Neural cell (in vitro differentiated cells): ENCODE data around the gene TTPAL. TPM values are rescaled to one million over a fixed set of nuclear protein-coding genes. Genes with fewer than 3 reads are reported as not detected.

Source experiments
- H2AFZ ChIP-seq: fragments of 200-600, 300-800 bp; sonication (generic), shearing (Covaris generic); 2 replicates; pipeline ENCODE4 v1.6.0; 2014; ENCODE audit warnings: low read depth, mild to moderate bottlenecking, antibody characterized with exemption, low read length, moderate library complexity
- H3F3A ChIP-seq: fragments of 200-600 bp; shearing (Covaris generic); 2 replicates; pipeline ENCODE4 v1.6.1; 2016; ENCODE audit warnings: mild to moderate bottlenecking, moderate library complexity, mixed read lengths, antibody characterized with exemption, low read length; ENCODE audit not compliant: insufficient read depth, poor library complexity, severe bottlenecking
- H3K27ac ChIP-seq: fragments of 200-600, 300-800 bp; sonication (generic), shearing (Covaris generic); 2 replicates; pipeline ENCODE4 v1.5.1; 2014; ENCODE audit warnings: mild to moderate bottlenecking, low read length, moderate library complexity
- H3K27me3 ChIP-seq: fragments of 300-800, 200-600 bp; sonication (generic), shearing (Covaris generic); 2 replicates; pipeline ENCODE4 v1.6.0; 2014; ENCODE audit warnings: mild to moderate bottlenecking, low read depth, low read length, moderate library complexity; ENCODE audit not compliant: insufficient read depth
- H3K36me3 ChIP-seq: fragments of 300-800, 200-600 bp; sonication (generic), shearing (Covaris generic); 2 replicates; pipeline ENCODE4 v1.5.1; 2014; ENCODE audit warnings: mild to moderate bottlenecking, antibody characterized with exemption, low read length, moderate library complexity; ENCODE audit not compliant: insufficient read depth
- H3K4me2 ChIP-seq: fragments of 300-800, 200-600 bp; sonication (generic), shearing (Covaris generic); 2 replicates; pipeline ENCODE4 v1.6.0; 2014; ENCODE audit warnings: mild to moderate bottlenecking, low read length
- H3K4me3 ChIP-seq: fragments of 300-800, 200-600 bp; sonication (generic), shearing (Covaris generic); 2 replicates; pipeline ENCODE4 v1.5.1; 2014; ENCODE audit warnings: mild to moderate bottlenecking, low read length, moderate library complexity
- H3K79me2 ChIP-seq: fragments of 200-600 bp; shearing (Covaris generic); replicated peaks from 2 replicates; pipeline ENCODE4 v1.6.0; 2014; ENCODE audit warnings: mild to moderate bottlenecking, low read length, moderate library complexity; ENCODE audit not compliant: insufficient read depth
- H3K9ac ChIP-seq: fragments of 300-800, 200-600 bp; sonication (generic), shearing (Covaris generic); 2 replicates; pipeline ENCODE4 v1.6.1; 2016; ENCODE audit warnings: mild to moderate bottlenecking, low read length, mixed read lengths
- H3K9me2 ChIP-seq: fragments of 200-600 bp; shearing (Covaris generic); 2 replicates; pipeline ENCODE4 v1.6.1; 2016; ENCODE audit warnings: mild to moderate bottlenecking, low read length, mixed read lengths; ENCODE audit not compliant: insufficient read depth
- H3K9me3 ChIP-seq: fragments of 200-600, 300-800 bp; sonication (generic), shearing (Covaris generic); 2 replicates; pipeline ENCODE4 v1.6.1; 2016; ENCODE audit warnings: mild to moderate bottlenecking, mixed run types, low read length, moderate library complexity, mixed read lengths
- H4K20me1 ChIP-seq: fragments of 200-600 bp; shearing (Covaris generic); 2 replicates; pipeline ENCODE4 v1.6.1; 2016; ENCODE audit warnings: mild to moderate bottlenecking, mixed run types; ENCODE audit not compliant: insufficient read depth
- EP300 ChIP-seq: fragments of 450-650 bp; conservative IDR thresholded peaks from 2 replicates; pipeline ENCODE4 v1.6.1; 2014; ENCODE audit warnings: antibody characterized with exemption, mild to moderate bottlenecking, moderate library complexity; ENCODE audit not compliant: poor library complexity, severe bottlenecking
- EZH2 ChIP-seq: fragments of 200-600, 300-800 bp; shearing (Covaris generic), sonication (generic); IDR thresholded peaks from 2 replicates; pipeline ENCODE4 v1.6.1; 2014; ENCODE audit warnings: antibody characterized with exemption, low read length, borderline replicate concordance, mild to moderate bottlenecking; ENCODE audit not compliant: insufficient read depth, poor library complexity, severe bottlenecking
- MXI1 ChIP-seq: fragments of 450-650 bp; conservative IDR thresholded peaks from 2 replicates; pipeline ENCODE4 v1.6.1; 2014; ENCODE audit warnings: antibody characterized with exemption, mild to moderate bottlenecking; ENCODE audit not compliant: poor library complexity, severe bottlenecking
- POLR2AphosphoS5 ChIP-seq: IDR thresholded peaks from 2 replicates; pipeline ENCODE4 v1.6.1; 2012
- RAD21 ChIP-seq: fragments of 450-650 bp; conservative IDR thresholded peaks from 2 replicates; pipeline ENCODE4 v1.6.1; 2014; ENCODE audit warnings: antibody characterized with exemption, mild to moderate bottlenecking, moderate library complexity
- REST ChIP-seq: IDR thresholded peaks from 2 replicates; pipeline ENCODE4 v1.6.1; 2012; ENCODE audit warnings: borderline replicate concordance
- SMC3 ChIP-seq: fragments of 450-650 bp; conservative IDR thresholded peaks from 2 replicates; pipeline ENCODE4 v1.6.1; 2014; ENCODE audit warnings: antibody characterized with exemption, mild to moderate bottlenecking, moderate library complexity; ENCODE audit not compliant: poor library complexity
- TAF1 ChIP-seq: IDR thresholded peaks from 2 replicates; pipeline ENCODE4 v1.6.1; 2012; ENCODE audit warnings: low read depth
- polyA plus RNA-seq: library from polyadenylated mRNA; depleted of rRNA; stranded (reverse); fragments of >200 nt; gene quantifications from 2 replicates; pipeline ENCODE4 v1.2.3, GENCODE V29; 2014
- TF ChIP-seq, protein P1 (sequence below): fragments of 450-650 bp; IDR thresholded peaks from 2 replicates; pipeline ENCODE4 v1.5.1; 2014; ENCODE audit warnings: antibody characterized with exemption, mild to moderate bottlenecking, moderate library complexity; ENCODE audit not compliant: poor library complexity, severe bottlenecking

TTPAL gene
- polyA plus RNA-seq, 1 donor from 2014 or later: 11.2 TPM

- Histone ChIP-seq H3K79me2 (no peaks in the 10 kb centered on the region), H3K4me2 (no peak overlapping the region), H3K27ac (no peak overlapping the region), H4K20me1 (no peaks in the 10 kb centered on the region), H3K9ac (no peak overlapping the region), H2AFZ (no peak overlapping the region), H3F3A (no peaks in the 10 kb centered on the region), H3K27me3 (no peaks in the 10 kb centered on the region), H3K9me2 (no peaks in the 10 kb centered on the region), H3K4me3 (no peak overlapping the region), H3K9me3 (no peaks in the 10 kb centered on the region), H3K36me3 (no peaks in the 10 kb centered on the region)
- TF ChIP-seq RAD21 (no peak), SMC3 (no peak), REST (no peak), POLR2AphosphoS5 (no peak), TAF1 (no peak), EZH2 (no peak), EP300 (no peak), MXI1 (no peak)
- TF ChIP-seq, protein P1, sequence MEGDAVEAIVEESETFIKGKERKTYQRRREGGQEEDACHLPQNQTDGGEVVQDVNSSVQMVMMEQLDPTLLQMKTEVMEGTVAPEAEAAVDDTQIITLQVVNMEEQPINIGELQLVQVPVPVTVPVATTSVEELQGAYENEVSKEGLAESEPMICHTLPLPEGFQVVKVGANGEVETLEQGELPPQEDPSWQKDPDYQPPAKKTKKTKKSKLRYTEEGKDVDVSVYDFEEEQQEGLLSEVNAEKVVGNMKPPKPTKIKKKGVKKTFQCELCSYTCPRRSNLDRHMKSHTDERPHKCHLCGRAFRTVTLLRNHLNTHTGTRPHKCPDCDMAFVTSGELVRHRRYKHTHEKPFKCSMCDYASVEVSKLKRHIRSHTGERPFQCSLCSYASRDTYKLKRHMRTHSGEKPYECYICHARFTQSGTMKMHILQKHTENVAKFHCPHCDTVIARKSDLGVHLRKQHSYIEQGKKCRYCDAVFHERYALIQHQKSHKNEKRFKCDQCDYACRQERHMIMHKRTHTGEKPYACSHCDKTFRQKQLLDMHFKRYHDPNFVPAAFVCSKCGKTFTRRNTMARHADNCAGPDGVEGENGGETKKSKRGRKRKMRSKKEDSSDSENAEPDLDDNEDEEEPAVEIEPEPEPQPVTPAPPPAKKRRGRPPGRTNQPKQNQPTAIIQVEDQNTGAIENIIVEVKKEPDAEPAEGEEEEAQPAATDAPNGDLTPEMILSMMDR: no peak
Observed at GRCh38 chr20:44450281-44450889, 25.3 kb upstream of the TTPAL start.

DNA sequence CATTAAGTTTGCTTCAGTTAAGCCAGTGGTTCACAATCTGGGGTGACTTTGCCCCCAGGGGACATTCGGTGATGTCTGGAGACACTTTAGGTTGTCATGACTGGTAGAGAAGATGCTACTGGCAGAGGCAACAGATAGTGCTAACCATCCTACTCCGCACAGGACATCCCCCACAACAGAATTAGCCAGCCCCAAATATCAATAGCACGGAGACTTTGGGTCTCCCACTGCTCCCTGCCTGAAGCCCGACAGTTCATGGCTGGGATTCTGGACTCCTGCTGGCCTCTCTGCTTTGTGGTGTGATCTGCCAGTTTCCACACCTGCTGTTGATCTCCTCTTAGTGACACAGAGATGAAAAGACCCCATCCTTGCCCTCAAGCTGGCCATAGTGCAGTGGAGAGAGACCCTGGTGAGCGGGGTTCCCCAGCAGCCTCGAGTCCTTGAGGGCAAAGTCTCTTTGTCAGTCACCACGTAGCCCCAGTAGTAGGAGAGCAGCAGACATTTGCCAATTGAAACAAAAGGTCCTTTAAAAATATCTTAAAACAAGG, 24.7 kb upstream of the TTPAL start:
- H3F3A ChIP-seq: no peaks in the 10 kb centered on the region
- no peaks in the 10 kb centered on the region for H3K9me2 ChIP-seq
- no peak overlapping the region for H3K4me2 ChIP-seq
- TF ChIP-seq POLR2AphosphoS5 (no peak), EP300 (no peak), TAF1 (no peak), EZH2 (no peak), SMC3 (no peak), MXI1 (no peak), REST (no peak), RAD21 (no peak)
- TF ChIP-seq, protein P1: no peak
- no peak overlapping the region for H3K4me3 ChIP-seq
- H3K27ac ChIP-seq: no peak overlapping the region
- H3K9me3 ChIP-seq: no peaks in the 10 kb centered on the region
- no peak overlapping the region for H2AFZ ChIP-seq
- H3K9ac ChIP-seq: no peak overlapping the region
- no peaks in the 10 kb centered on the region for H3K27me3 ChIP-seq
- no peaks in the 10 kb centered on the region for H4K20me1 ChIP-seq
- H3K79me2 ChIP-seq: no peaks in the 10 kb centered on the region
- no peaks in the 10 kb centered on the region for H3K36me3 ChIP-seq
